Vagina (tissue), 2 donors: ENCODE measurements around the gene ZEB2.

ENCODE experiments used
- CTCF ChIP-seq, 3 experiments: fragments of 450-650 bp in 2 of 3; fragments of 200-600 bp in 1 of 3; sonication (generic) in 1 of 3; IDR thresholded peaks; one replicate each; pipeline ENCODE4 v1.5.1; 2017 to 2019; ENCODE audit warnings: antibody characterized with exemption in 3 of 3, mild to moderate bottlenecking in 2 of 3, moderate library complexity in 2 of 3
- POLR2A ChIP-seq, 2 donors: fragments of 450-650 bp; IDR thresholded peaks; one replicate each; pipeline ENCODE4 v1.6.1; 2017; ENCODE audit warnings: antibody characterized with exemption in 2 of 2, mild to moderate bottlenecking in 2 of 2, moderate library complexity in 2 of 2

GRCh38 chr2:144490017-144490416 lies 29.9 kb downstream of the ZEB2 start:
- no peak for TF ChIP-seq CTCF (IDR thresholded peaks at IDR 0.05)
- no peak for TF ChIP-seq POLR2A (IDR thresholded peaks at IDR 0.05)
